NB4 (cell line): ENCODE results near the gene PNPLA1.

Source experiments
- POLR2A ChIP-seq: IDR thresholded peaks from 2 replicates; pipeline ENCODE4 v1.6.1; 2011; ENCODE audit warnings: mild to moderate bottlenecking; ENCODE audit not compliant: insufficient read length; ENCODE audit errors: extremely low read depth
- TF ChIP-seq, protein P1 (sequence below): IDR thresholded peaks from one replicate; pipeline ENCODE4 v1.5.1; 2012; ENCODE audit warnings: low read depth, low read length

GRCh38 chr6:36335465-36336207, 65.8 kb downstream of the PNPLA1 start:
- TF ChIP-seq, protein P1, sequence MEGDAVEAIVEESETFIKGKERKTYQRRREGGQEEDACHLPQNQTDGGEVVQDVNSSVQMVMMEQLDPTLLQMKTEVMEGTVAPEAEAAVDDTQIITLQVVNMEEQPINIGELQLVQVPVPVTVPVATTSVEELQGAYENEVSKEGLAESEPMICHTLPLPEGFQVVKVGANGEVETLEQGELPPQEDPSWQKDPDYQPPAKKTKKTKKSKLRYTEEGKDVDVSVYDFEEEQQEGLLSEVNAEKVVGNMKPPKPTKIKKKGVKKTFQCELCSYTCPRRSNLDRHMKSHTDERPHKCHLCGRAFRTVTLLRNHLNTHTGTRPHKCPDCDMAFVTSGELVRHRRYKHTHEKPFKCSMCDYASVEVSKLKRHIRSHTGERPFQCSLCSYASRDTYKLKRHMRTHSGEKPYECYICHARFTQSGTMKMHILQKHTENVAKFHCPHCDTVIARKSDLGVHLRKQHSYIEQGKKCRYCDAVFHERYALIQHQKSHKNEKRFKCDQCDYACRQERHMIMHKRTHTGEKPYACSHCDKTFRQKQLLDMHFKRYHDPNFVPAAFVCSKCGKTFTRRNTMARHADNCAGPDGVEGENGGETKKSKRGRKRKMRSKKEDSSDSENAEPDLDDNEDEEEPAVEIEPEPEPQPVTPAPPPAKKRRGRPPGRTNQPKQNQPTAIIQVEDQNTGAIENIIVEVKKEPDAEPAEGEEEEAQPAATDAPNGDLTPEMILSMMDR, result no peak
- TF ChIP-seq POLR2A, result no peak
